Measurements from ENCODE around the gene MAP2K5. TPM values are rescaled to one million over a fixed set of nuclear protein-coding genes. Genes with fewer than 3 reads are reported as not detected.

MAP2K5 gene
- total and polyA plus RNA-seq, 2 donors from 2014 or later = 14.1 to 18.6 TPM

DNA sequence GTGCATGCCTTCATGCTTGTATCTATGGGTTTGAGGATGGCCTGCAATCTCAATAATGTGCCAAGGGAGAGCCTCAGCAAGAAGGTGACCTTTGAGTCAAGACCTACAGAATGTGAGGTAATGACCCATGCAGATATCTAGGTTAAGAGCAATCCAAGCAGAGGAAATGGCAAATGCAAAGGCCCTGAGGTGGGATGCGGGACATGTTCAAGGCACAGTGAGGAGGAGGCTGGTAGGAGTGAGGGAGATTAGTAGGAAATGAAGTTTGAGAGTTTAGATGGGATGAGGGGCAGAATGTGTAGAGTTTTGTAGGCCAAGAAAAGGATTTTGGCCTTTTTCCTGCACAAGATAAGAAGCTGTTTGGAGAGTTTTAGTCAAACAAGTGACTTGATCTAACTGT lies 4.7 kb upstream of the MAP2K5 start:
- Histone ChIP-seq H3K27ac (ENCODE audit: low read depth in 2 of 2, low read length in 2 of 2) (no peak overlapping the region), H3K4me1 (ENCODE audit: control insufficient read depth in 2 of 3, insufficient read depth in 2 of 3, low read depth in 1 of 3, low read length in 3 of 3) (no peaks in the 10 kb centered on the region), H3K9ac (ENCODE audit: low read length in 3 of 3) (no peak overlapping the region), H3K9me3 (ENCODE audit: control insufficient read depth in 2 of 3, insufficient read depth in 1 of 3, low read length in 3 of 3) (no peaks in the 10 kb centered on the region), H3K27me3 (ENCODE audit: control insufficient read depth, insufficient read depth, low read length) (no peaks in the 10 kb centered on the region), H3K4me3 (ENCODE audit: low read length in 3 of 3) (no peak overlapping the region), H3K36me3 (ENCODE audit: control insufficient read depth in 2 of 3, insufficient read depth in 3 of 3, low read length in 3 of 3) (no peaks in the 10 kb centered on the region)
- intact Hi-C loops (cut with DNase I) = no loop called here
- DNase-seq (no peak), FAIRE-seq (no peak)
- TF ChIP-seq, protein P1, sequence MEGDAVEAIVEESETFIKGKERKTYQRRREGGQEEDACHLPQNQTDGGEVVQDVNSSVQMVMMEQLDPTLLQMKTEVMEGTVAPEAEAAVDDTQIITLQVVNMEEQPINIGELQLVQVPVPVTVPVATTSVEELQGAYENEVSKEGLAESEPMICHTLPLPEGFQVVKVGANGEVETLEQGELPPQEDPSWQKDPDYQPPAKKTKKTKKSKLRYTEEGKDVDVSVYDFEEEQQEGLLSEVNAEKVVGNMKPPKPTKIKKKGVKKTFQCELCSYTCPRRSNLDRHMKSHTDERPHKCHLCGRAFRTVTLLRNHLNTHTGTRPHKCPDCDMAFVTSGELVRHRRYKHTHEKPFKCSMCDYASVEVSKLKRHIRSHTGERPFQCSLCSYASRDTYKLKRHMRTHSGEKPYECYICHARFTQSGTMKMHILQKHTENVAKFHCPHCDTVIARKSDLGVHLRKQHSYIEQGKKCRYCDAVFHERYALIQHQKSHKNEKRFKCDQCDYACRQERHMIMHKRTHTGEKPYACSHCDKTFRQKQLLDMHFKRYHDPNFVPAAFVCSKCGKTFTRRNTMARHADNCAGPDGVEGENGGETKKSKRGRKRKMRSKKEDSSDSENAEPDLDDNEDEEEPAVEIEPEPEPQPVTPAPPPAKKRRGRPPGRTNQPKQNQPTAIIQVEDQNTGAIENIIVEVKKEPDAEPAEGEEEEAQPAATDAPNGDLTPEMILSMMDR (IDR thresholded peaks at IDR 0.05; ENCODE audit: borderline replicate concordance, extremely low read depth, insufficient read depth) = no peak

DNA sequence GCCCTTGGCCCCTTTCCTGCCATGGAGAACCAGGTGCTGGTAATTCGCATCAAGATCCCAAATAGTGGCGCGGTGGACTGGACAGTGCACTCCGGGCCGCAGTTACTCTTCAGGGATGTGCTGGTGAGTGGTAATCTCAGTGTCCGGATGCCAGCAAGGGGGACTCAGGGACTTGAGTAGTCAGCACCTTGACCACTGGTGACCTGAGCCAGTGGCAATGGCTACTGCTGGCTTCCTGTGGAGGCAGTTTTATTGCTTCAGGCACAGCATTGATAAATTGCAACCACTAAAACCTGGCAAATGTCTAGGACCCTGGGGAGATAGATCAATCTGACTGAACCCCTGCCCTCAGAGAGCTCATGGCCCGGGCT lies 830 bp downstream of the MAP2K5 start:
- peak overlapping the region; percentile 45 to 77 for H3K27ac ChIP-seq (ENCODE audit: low read depth in 2 of 2, low read length in 2 of 2)
- FAIRE-seq (no peak), DNase-seq (peak; percentile 52 to 70 (median 60))
- H3K36me3 ChIP-seq (ENCODE audit: control insufficient read depth in 2 of 3, insufficient read depth in 3 of 3, low read length in 3 of 3) = peaks cover 0 to 3% (median 0%) of the 10 kb centered on the region in 3 donors
- H3K4me3 ChIP-seq (ENCODE audit: low read length in 3 of 3) = peak overlapping the region; percentile 81 to 99 (median 95)
- peak overlapping the region; percentile 71 to 94 (median 90) for H3K9ac ChIP-seq (ENCODE audit: low read length in 3 of 3)
- no peaks in the 10 kb centered on the region for H3K9me3 ChIP-seq (ENCODE audit: control insufficient read depth in 2 of 3, insufficient read depth in 1 of 3, low read length in 3 of 3)
- intact Hi-C loops (cut with DNase I) = no loop called here
- H3K4me1 ChIP-seq (ENCODE audit: control insufficient read depth in 2 of 3, insufficient read depth in 2 of 3, low read depth in 1 of 3, low read length in 3 of 3) = peaks cover 0 to 9% (median 5%) of the 10 kb centered on the region in 3 donors
- no peaks in the 10 kb centered on the region for H3K27me3 ChIP-seq (ENCODE audit: control insufficient read depth, insufficient read depth, low read length)
- TF ChIP-seq, protein P1 (IDR thresholded peaks at IDR 0.05; ENCODE audit: borderline replicate concordance, extremely low read depth, insufficient read depth) = no peak

DNA sequence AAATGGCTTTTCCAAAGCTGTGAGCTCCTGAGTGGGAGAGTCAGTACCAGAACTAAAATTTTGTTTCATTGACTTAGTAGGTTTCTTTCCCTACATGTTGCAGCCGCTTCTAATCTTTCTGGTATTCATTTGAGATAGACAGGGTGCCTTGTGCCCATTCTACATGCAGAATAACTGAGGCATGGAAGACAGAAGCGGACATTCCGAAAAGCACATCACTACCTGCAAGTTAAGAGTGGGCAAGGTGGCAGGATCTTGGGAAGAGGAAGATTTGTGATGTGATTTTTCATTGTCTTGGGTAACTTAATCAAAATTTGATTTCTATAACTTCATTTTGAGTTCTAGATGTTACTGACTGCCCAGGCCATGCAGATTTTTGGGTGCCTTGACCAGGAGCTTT lies 2.0 kb downstream of the MAP2K5 start:
- no peak overlapping the region for H3K9ac ChIP-seq (ENCODE audit: low read length in 3 of 3)
- no peaks in the 10 kb centered on the region for H3K27me3 ChIP-seq (ENCODE audit: control insufficient read depth, insufficient read depth, low read length)
- no peak overlapping the region for H3K27ac ChIP-seq (ENCODE audit: low read depth in 2 of 2, low read length in 2 of 2)
- peaks cover 0 to 3% (median 0%) of the 10 kb centered on the region in 3 donors for H3K36me3 ChIP-seq (ENCODE audit: control insufficient read depth in 2 of 3, insufficient read depth in 3 of 3, low read length in 3 of 3)
- intact Hi-C loops (cut with DNase I) = no loop called here
- peaks cover 0 to 9% (median 5%) of the 10 kb centered on the region in 3 donors for H3K4me1 ChIP-seq (ENCODE audit: control insufficient read depth in 2 of 3, insufficient read depth in 2 of 3, low read depth in 1 of 3, low read length in 3 of 3)
- TF ChIP-seq, protein P1 (IDR thresholded peaks at IDR 0.05; ENCODE audit: borderline replicate concordance, extremely low read depth, insufficient read depth) = no peak
- DNase-seq = no peak
- no peak for FAIRE-seq
- H3K4me3 ChIP-seq (ENCODE audit: low read length in 3 of 3) = no peak overlapping the region
- H3K9me3 ChIP-seq (ENCODE audit: control insufficient read depth in 2 of 3, insufficient read depth in 1 of 3, low read length in 3 of 3) = no peaks in the 10 kb centered on the region

DNA sequence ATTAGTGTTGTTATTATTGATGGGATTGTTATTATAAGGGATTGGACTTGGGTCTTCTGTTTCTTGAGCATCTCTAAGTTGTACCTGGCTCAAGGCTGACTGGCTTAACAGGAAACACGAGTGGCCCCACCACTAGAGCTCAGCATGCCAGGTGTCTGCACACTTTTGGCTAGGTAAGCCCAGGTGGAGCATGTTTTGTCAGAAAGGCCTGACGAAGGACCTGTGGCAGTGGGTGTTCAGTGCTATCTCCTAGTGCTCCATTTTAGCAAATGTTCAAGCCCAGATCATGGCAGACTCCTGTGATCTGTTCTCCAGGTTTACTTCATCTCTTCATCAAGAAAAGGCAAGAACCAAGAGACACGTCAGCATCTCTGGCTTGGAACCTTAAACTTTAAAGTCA lies 3.4 kb downstream of the MAP2K5 start:
- Histone ChIP-seq H3K27ac (ENCODE audit: low read depth in 2 of 2, low read length in 2 of 2) (no peak overlapping the region), H3K36me3 (ENCODE audit: control insufficient read depth in 2 of 3, insufficient read depth in 3 of 3, low read length in 3 of 3) (peaks cover 0 to 3% (median 0%) of the 10 kb centered on the region in 3 donors), H3K9me3 (ENCODE audit: control insufficient read depth in 2 of 3, insufficient read depth in 1 of 3, low read length in 3 of 3) (no peaks in the 10 kb centered on the region), H3K27me3 (ENCODE audit: control insufficient read depth, insufficient read depth, low read length) (no peaks in the 10 kb centered on the region), H3K4me1 (ENCODE audit: control insufficient read depth in 2 of 3, insufficient read depth in 2 of 3, low read depth in 1 of 3, low read length in 3 of 3) (peaks cover 0 to 9% (median 5%) of the 10 kb centered on the region in 3 donors), H3K9ac (ENCODE audit: low read length in 3 of 3) (no peak overlapping the region), H3K4me3 (ENCODE audit: low read length in 3 of 3) (no peak overlapping the region)
- FAIRE-seq = no peak
- no peak for DNase-seq
- TF ChIP-seq, protein P1 (IDR thresholded peaks at IDR 0.05; ENCODE audit: borderline replicate concordance, extremely low read depth, insufficient read depth) = no peak
- intact Hi-C loops (cut with DNase I) = no loop called here
